ENCODE data around the gene MCTP2.
"Not testable (repeated sequence)": the region's sequence is repeated elsewhere in the genome, so short reads cannot be mapped to it uniquely, and the experiment has no call there.

Gene MCTP2

GRCh38 chr15:94235646-94236045, 4.3 kb downstream of the MCTP2 start:
- DNase-seq = no peak

GRCh38 chr15:94236608-94237007, 5.2 kb downstream of the MCTP2 start:
- no peak for DNase-seq

- DNase-seq = no peak
These were observed 6.5 kb downstream of the MCTP2 start for GRCh38 chr15:94237903-94238302.

GRCh38 chr15:94238539-94239118, 7.3 kb downstream of the MCTP2 start:
- DNase-seq = no peak

- no peak for DNase-seq
These were observed 8.1 kb downstream of the MCTP2 start for GRCh38 chr15:94239474-94239873.

GRCh38 chr15:94240480-94240879, 9.1 kb downstream of the MCTP2 start:
- no peak for DNase-seq

- DNase-seq = no peak
These were observed 10.9 kb downstream of the MCTP2 start for GRCh38 chr15:94242257-94242656.

GRCh38 chr15:94243003-94243402, 11.6 kb downstream of the MCTP2 start:
- DNase-seq = not testable (repeated sequence)

- DNase-seq = no peak
These were observed 12.1 kb downstream of the MCTP2 start for GRCh38 chr15:94243418-94243817.

GRCh38 chr15:94246016-94246415, 14.7 kb downstream of the MCTP2 start:
- DNase-seq = no peak

- no peak for DNase-seq
These were observed 16.7 kb downstream of the MCTP2 start for GRCh38 chr15:94247789-94248638.

GRCh38 chr15:94250801-94251200, 19.4 kb downstream of the MCTP2 start:
- DNase-seq = no peak

- DNase-seq = no peak
These were observed 20.9 kb downstream of the MCTP2 start for GRCh38 chr15:94252223-94252766.

GRCh38 chr15:94252906-94253491, 21.6 kb downstream of the MCTP2 start:
- DNase-seq = no peak

GRCh38 chr15:94253742-94254141, 22.4 kb downstream of the MCTP2 start:
- DNase-seq = no peak

- no peak for DNase-seq
These were observed 24.2 kb downstream of the MCTP2 start for GRCh38 chr15:94255540-94255939.

GRCh38 chr15:94256511-94256910, 25.1 kb downstream of the MCTP2 start:
- DNase-seq = no peak

GRCh38 chr15:94257776-94258175, 26.4 kb downstream of the MCTP2 start:
- not testable (repeated sequence) for DNase-seq

- DNase-seq = no peak
These were observed 26.9 kb downstream of the MCTP2 start for GRCh38 chr15:94258246-94258645.

GRCh38 chr15:94259121-94259751, 27.9 kb downstream of the MCTP2 start:
- no peak for DNase-seq

GRCh38 chr15:94259863-94260262, 28.5 kb downstream of the MCTP2 start:
- no peak for DNase-seq

GRCh38 chr15:94262201-94262600, 30.8 kb downstream of the MCTP2 start:
- DNase-seq = no peak

Measured in activated CD4-positive, alpha-beta T cell treated with anti-CD3 and anti-CD28 coated beads, Interleukin-2, amount 50 U/mL, for 48 hours (primary cell).